ENCODE data around the gene ADGRB3.

DNA sequence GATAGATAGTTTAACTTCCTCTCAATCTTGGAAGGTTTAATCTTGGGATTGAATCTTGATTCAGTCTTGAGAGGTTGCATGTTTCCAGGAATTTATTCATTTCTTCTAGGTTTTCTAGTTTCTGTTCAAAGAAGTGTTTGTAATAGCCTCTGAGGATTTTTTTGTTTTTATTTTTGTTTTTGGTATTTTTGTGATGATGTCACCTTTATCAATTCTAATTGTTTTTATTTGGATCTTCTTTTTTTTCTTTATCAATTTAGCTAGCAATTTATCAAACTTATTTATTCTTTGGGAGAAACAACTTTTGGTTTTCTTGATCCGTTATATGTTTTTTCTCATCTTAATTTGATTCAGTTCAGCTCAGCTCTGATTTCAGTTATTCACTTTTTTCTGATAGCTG is 41.5 kb upstream of the ADGRB3 start:
- TF ChIP-seq EP300 (IDR thresholded peaks at IDR 0.05) (no peak), POLR2A (IDR thresholded peaks at IDR 0.05) (no peak)
- TF ChIP-seq, protein P1, sequence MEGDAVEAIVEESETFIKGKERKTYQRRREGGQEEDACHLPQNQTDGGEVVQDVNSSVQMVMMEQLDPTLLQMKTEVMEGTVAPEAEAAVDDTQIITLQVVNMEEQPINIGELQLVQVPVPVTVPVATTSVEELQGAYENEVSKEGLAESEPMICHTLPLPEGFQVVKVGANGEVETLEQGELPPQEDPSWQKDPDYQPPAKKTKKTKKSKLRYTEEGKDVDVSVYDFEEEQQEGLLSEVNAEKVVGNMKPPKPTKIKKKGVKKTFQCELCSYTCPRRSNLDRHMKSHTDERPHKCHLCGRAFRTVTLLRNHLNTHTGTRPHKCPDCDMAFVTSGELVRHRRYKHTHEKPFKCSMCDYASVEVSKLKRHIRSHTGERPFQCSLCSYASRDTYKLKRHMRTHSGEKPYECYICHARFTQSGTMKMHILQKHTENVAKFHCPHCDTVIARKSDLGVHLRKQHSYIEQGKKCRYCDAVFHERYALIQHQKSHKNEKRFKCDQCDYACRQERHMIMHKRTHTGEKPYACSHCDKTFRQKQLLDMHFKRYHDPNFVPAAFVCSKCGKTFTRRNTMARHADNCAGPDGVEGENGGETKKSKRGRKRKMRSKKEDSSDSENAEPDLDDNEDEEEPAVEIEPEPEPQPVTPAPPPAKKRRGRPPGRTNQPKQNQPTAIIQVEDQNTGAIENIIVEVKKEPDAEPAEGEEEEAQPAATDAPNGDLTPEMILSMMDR (IDR thresholded peaks at IDR 0.05): no peak
